GM23338 (cell line): ENCODE results near the gene PRAMEF20. TPM values are rescaled to one million over a fixed set of nuclear protein-coding genes. Genes with fewer than 3 reads are reported as not detected.
"Not testable (repeated sequence)": the region's sequence is repeated elsewhere in the genome, so short reads cannot be mapped to it uniquely, and the experiment has no call there.

ENCODE experiments used
- ATAC-seq: fragments of 200-7000 bp; cut with Tn5 transposase; 3 replicates; pipeline ENCODE4 v1.9.1; 2020
- DNase-seq: peaks from one replicate; pipeline ENCODE4 v3.0.0-alpha.2; 2015; ENCODE audit warnings: low spot score
- H2AFZ ChIP-seq: fragments of 200-600 bp; sonication (generic); 2 replicates; pipeline ENCODE4 v1.8.0; 2016; ENCODE audit warnings: antibody characterized with exemption, mild to moderate bottlenecking, moderate library complexity
- H3F3A ChIP-seq: fragments of 200-600 bp; sonication (generic); replicated peaks from 2 replicates; pipeline ENCODE4 v1.8.0; 2017; ENCODE audit warnings: antibody characterized with exemption, mixed run types, low read depth
- H3K27ac ChIP-seq: fragments of 200-600 bp; sonication (generic); 2 replicates; pipeline ENCODE4 v1.6.1; 2016; ENCODE audit warnings: low read depth
- H3K27me3 ChIP-seq: fragments of 200-600 bp; sonication (generic); 2 replicates; pipeline ENCODE4 v1.8.0; 2016; ENCODE audit warnings: mild to moderate bottlenecking, mixed run types, moderate library complexity; ENCODE audit not compliant: insufficient read depth
- H3K36me3 ChIP-seq: fragments of 200-600 bp; sonication (generic); 2 replicates; pipeline ENCODE4 v1.8.0; 2016; ENCODE audit warnings: mild to moderate bottlenecking; ENCODE audit not compliant: insufficient read depth
- H3K4me1 ChIP-seq: fragments of 200-600 bp; sonication (generic); 2 replicates; pipeline ENCODE4 v1.8.0; 2016; ENCODE audit warnings: mild to moderate bottlenecking, moderate library complexity; ENCODE audit not compliant: insufficient read depth
- H3K4me2 ChIP-seq: fragments of 200-600 bp; sonication (generic); 2 replicates; pipeline ENCODE4 v1.7.1; 2017; ENCODE audit warnings: mixed run types
- H3K4me3 ChIP-seq: fragments of 200-600 bp; sonication (generic); 2 replicates; pipeline ENCODE4 v1.6.1; 2016; ENCODE audit warnings: mixed run types
- H3K79me2 ChIP-seq: fragments of 200-600 bp; sonication (generic); replicated peaks from 2 replicates; pipeline ENCODE4 v1.8.0; 2017; ENCODE audit warnings: mild to moderate bottlenecking; ENCODE audit not compliant: insufficient read depth
- H3K9me2 ChIP-seq: fragments of 200-600 bp; sonication (generic); 2 replicates; pipeline ENCODE4 v1.8.0; 2017; ENCODE audit not compliant: insufficient read depth
- H4K20me1 ChIP-seq: fragments of 200-600 bp; sonication (generic); replicated peaks from 2 replicates; pipeline ENCODE4 v1.8.0; 2017; ENCODE audit warnings: mild to moderate bottlenecking; ENCODE audit not compliant: insufficient read depth
- H3K27ac Mint-ChIP-seq: 2 replicates; pipeline ENCODE4 v1.8.0; 2020; ENCODE audit warnings: inconsistent platforms, mild to moderate bottlenecking, moderate library complexity, mixed read lengths
- H3K27me3 Mint-ChIP-seq: 3 replicates; pipeline ENCODE4 v1.8.0; 2022; ENCODE audit warnings: low read depth, mild to moderate bottlenecking, moderate library complexity, mixed read lengths, inconsistent platforms; ENCODE audit not compliant: insufficient read depth, poor library complexity
- H3K36me3 Mint-ChIP-seq: 3 replicates; pipeline ENCODE4 v1.8.0; 2021; ENCODE audit warnings: low read depth, mild to moderate bottlenecking, inconsistent platforms, moderate library complexity, mixed read lengths
- H3K4me1 Mint-ChIP-seq: 3 replicates; pipeline ENCODE4 v1.8.0; 2020; ENCODE audit warnings: mild to moderate bottlenecking, inconsistent platforms, mixed read lengths
- H3K4me3 Mint-ChIP-seq: 3 replicates; pipeline ENCODE4 v1.8.0; 2021; ENCODE audit warnings: moderate library complexity, mild to moderate bottlenecking, inconsistent platforms, mixed read lengths
- H3K9me3 Mint-ChIP-seq: 3 replicates; pipeline ENCODE4 v1.8.0; 2020; ENCODE audit warnings: moderate library complexity, mild to moderate bottlenecking, inconsistent platforms, mixed read lengths
- CREB1 ChIP-seq: fragments of 250-450 bp; sonication (Bioruptor Pico); IDR thresholded peaks from 2 replicates; pipeline ENCODE4 v1.5.0; 2020; ENCODE audit warnings: low read depth, mild to moderate bottlenecking, moderate library complexity
- ETS1 ChIP-seq: IDR thresholded peaks from 2 replicates; pipeline ENCODE4 v1.6.1; 2016; ENCODE audit warnings: antibody characterized with exemption
- EZH2 ChIP-seq: fragments of 200-600 bp; sonication (generic); IDR thresholded peaks from one replicate; pipeline ENCODE4 v1.8.0; 2017; ENCODE audit warnings: antibody characterized with exemption, mild to moderate bottlenecking, low read depth; ENCODE audit not compliant: unreplicated experiment
- JUNB ChIP-seq: IDR thresholded peaks from one replicate; pipeline ENCODE4 v1.6.1; 2016; ENCODE audit warnings: antibody characterized with exemption; ENCODE audit not compliant: unreplicated experiment
- NANOG ChIP-seq: IDR thresholded peaks from 2 replicates; pipeline ENCODE4 v1.6.1; 2016; ENCODE audit warnings: antibody characterized with exemption, borderline replicate concordance
- POLR2AphosphoS5 ChIP-seq: IDR thresholded peaks from 2 replicates; pipeline ENCODE4 v1.6.1; 2016; ENCODE audit warnings: antibody characterized with exemption, low read depth
- REST ChIP-seq: IDR thresholded peaks from one replicate; pipeline ENCODE4 v1.6.1; 2018; ENCODE audit warnings: antibody characterized with exemption; ENCODE audit not compliant: unreplicated experiment
- STAT1 ChIP-seq: IDR thresholded peaks from one replicate; pipeline ENCODE4 v1.6.1; 2016; ENCODE audit warnings: antibody characterized with exemption; ENCODE audit not compliant: unreplicated experiment
- ZNF114 ChIP-seq: fragments of 250-450 bp; sonication (Bioruptor Pico); IDR thresholded peaks from 2 replicates; pipeline ENCODE4 v1.5.0; 2020; ENCODE audit warnings: mild to moderate bottlenecking, moderate library complexity
- ZNF331 ChIP-seq: fragments of 250-450 bp; sonication (Bioruptor Pico); IDR thresholded peaks from 2 replicates; pipeline ENCODE4 v1.5.0; 2020; ENCODE audit warnings: low read depth, mild to moderate bottlenecking, moderate library complexity
- polyA plus RNA-seq: library from polyadenylated mRNA; unstranded; fragments of >200 nt; fragmentation: Nextera tagmentation; extraction: Ambion mirVana; gene quantifications from 2 replicates; pipeline ENCODE4 v1.2.1, GENCODE V29; 2016
- total RNA-seq: library from RNA; depleted of rRNA; stranded (reverse); fragments of >200 nt; shearing (Covaris generic); gene quantifications from 2 replicates; pipeline ENCODE4 v1.2.3, GENCODE V29; 2014
- TF ChIP-seq, protein P1 (sequence below): fragments of 250-450 bp; sonication (Bioruptor Pico); IDR thresholded peaks from 2 replicates; pipeline ENCODE4 v1.5.0; 2020; ENCODE audit warnings: mild to moderate bottlenecking, moderate library complexity

The PRAMEF20 gene
- total and polyA plus RNA-seq, 2 experiments from 2014 or later: not detected

- H3K4me2 ChIP-seq, H3K4me3 Mint-ChIP-seq, H3K36me3 ChIP-seq, H3K9me2 ChIP-seq, H3K27ac ChIP-seq, H3K79me2 ChIP-seq, H3F3A ChIP-seq, ATAC-seq, H3K27me3 ChIP-seq, H3K4me1 ChIP-seq, H3K4me1 Mint-ChIP-seq, H3K27ac Mint-ChIP-seq, H4K20me1 ChIP-seq, H3K27me3 Mint-ChIP-seq, H3K4me3 ChIP-seq, H2AFZ ChIP-seq, DNase-seq: not testable (repeated sequence)
- peaks cover 24% of the 10 kb centered on the region; the same call in 2 of the 3 replicates for H3K36me3 Mint-ChIP-seq
- peaks cover 91% of the 10 kb centered on the region for H3K9me3 Mint-ChIP-seq
Measured at GRCh38 chr1:13395311-13395710, 14.9 kb upstream of the PRAMEF20 start.

- Mint-ChIP-seq H3K27ac (no peak overlapping the region), H3K9me3 (peaks cover 91% of the 10 kb centered on the region)
- ATAC-seq: no peak
- no peak for TF ChIP-seq EZH2
- TF ChIP-seq ETS1: no peak
- TF ChIP-seq JUNB: no peak
- TF ChIP-seq NANOG: no peak
- TF ChIP-seq ZNF114 (CRISPR knock-in tag): no peak
- no peak for TF ChIP-seq ZNF331 (CRISPR knock-in tag)
- TF ChIP-seq CREB1 (CRISPR knock-in tag): no peak
- TF ChIP-seq, protein P1, sequence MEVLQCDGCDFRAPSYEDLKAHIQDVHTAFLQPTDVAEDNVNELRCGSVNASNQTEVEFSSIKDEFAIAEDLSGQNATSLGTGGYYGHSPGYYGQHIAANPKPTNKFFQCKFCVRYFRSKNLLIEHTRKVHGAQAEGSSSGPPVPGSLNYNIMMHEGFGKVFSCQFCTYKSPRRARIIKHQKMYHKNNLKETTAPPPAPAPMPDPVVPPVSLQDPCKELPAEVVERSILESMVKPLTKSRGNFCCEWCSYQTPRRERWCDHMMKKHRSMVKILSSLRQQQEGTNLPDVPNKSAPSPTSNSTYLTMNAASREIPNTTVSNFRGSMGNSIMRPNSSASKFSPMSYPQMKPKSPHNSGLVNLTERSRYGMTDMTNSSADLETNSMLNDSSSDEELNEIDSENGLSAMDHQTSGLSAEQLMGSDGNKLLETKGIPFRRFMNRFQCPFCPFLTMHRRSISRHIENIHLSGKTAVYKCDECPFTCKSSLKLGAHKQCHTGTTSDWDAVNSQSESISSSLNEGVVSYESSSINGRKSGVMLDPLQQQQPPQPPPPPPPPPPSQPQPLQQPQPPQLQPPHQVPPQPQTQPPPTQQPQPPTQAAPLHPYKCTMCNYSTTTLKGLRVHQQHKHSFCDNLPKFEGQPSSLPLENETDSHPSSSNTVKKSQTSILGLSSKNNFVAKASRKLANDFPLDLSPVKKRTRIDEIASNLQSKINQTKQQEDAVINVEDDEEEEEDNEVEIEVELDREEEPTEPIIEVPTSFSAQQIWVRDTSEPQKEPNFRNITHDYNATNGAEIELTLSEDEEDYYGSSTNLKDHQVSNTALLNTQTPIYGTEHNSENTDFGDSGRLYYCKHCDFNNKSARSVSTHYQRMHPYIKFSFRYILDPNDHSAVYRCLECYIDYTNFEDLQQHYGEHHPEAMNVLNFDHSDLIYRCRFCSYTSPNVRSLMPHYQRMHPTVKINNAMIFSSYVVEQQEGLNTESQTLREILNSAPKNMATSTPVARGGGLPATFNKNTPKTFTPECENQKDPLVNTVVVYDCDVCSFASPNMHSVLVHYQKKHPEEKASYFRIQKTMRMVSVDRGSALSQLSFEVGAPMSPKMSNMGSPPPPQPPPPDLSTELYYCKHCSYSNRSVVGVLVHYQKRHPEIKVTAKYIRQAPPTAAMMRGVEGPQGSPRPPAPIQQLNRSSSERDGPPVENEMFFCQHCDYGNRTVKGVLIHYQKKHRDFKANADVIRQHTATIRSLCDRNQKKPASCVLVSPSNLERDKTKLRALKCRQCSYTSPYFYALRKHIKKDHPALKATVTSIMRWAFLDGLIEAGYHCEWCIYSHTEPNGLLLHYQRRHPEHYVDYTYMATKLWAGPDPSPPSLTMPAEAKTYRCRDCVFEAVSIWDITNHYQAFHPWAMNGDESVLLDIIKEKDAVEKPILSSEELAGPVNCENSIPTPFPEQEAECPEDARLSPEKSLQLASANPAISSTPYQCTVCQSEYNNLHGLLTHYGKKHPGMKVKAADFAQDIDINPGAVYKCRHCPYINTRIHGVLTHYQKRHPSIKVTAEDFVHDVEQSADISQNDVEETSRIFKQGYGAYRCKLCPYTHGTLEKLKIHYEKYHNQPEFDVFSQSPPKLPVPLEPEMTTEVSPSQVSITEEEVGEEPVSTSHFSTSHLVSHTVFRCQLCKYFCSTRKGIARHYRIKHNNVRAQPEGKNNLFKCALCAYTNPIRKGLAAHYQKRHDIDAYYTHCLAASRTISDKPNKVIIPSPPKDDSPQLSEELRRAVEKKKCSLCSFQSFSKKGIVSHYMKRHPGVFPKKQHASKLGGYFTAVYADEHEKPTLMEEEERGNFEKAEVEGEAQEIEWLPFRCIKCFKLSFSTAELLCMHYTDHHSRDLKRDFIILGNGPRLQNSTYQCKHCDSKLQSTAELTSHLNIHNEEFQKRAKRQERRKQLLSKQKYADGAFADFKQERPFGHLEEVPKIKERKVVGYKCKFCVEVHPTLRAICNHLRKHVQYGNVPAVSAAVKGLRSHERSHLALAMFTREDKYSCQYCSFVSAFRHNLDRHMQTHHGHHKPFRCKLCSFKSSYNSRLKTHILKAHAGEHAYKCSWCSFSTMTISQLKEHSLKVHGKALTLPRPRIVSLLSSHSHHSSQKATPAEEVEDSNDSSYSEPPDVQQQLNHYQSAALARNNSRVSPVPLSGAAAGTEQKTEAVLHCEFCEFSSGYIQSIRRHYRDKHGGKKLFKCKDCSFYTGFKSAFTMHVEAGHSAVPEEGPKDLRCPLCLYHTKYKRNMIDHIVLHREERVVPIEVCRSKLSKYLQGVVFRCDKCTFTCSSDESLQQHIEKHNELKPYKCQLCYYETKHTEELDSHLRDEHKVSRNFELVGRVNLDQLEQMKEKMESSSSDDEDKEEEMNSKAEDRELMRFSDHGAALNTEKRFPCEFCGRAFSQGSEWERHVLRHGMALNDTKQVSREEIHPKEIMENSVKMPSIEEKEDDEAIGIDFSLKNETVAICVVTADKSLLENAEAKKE (CRISPR knock-in tag): no peak
- no peak for TF ChIP-seq REST
- no peak for TF ChIP-seq POLR2AphosphoS5
- TF ChIP-seq STAT1: no peak
Measured at GRCh38 chr1:13407811-13408210, 2.4 kb upstream of the PRAMEF20 start.

More at GRCh38 chr1:13407811-13408210, 2.4 kb upstream of the PRAMEF20 start:
- no peak for DNase-seq
- Mint-ChIP-seq H3K4me3 (no peak overlapping the region), H3K4me1 (no peaks in the 10 kb centered on the region), H3K36me3 (peaks cover 30% of the 10 kb centered on the region), H3K27me3 (peaks cover 11% of the 10 kb centered on the region)
- Histone ChIP-seq H3K27ac (no peak overlapping the region), H3K9me2 (no peaks in the 10 kb centered on the region), H4K20me1 (no peaks in the 10 kb centered on the region), H3K79me2 (no peaks in the 10 kb centered on the region), H2AFZ (no peak overlapping the region), H3K4me3 (no peak overlapping the region), H3K4me2 (no peak overlapping the region), H3K36me3 (no peaks in the 10 kb centered on the region), H3F3A (no peaks in the 10 kb centered on the region), H3K4me1 (no peaks in the 10 kb centered on the region), H3K27me3 (no peaks in the 10 kb centered on the region)
